GM11168 (cell line): Measurements from ENCODE around the gene CLEC19A.

Experiments
- in situ Hi-C: fragments of 300-500 bp; cut with MboI; formaldehyde crosslinking; loops from one replicate; pipeline ENCODE4 v1.12.0; 2022; ENCODE audit warnings: low sequenced_read_pairs; ENCODE audit not compliant: unreplicated experiment

Gene CLEC19A

DNA sequence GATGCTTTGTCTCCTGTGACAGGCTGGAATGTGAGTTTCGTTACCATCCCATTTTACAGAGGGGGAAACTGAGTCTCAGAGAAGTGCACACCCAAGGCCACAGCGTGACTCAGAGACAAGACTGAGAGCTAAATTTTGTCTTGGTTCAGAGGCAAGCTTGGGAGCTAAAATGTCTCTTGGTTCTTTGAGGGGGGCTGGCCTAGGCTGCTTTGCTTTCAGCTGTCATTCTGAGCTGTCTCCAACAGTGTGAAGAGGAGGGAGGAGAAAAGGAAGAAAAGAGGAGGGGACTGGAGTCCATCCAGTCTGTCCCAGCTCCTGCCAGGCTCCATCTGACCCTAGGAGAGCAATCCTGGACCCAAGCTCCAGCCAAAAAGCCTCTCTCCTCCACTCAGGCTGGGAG is at the start of gene CLEC19A:
CLEC19A (plus strand) TSS at position 301 of the 400 bp plus-strand sequence. CDS start 121 bp downstream, outside the sequence.
- in situ Hi-C loops: no loop called here

DNA sequence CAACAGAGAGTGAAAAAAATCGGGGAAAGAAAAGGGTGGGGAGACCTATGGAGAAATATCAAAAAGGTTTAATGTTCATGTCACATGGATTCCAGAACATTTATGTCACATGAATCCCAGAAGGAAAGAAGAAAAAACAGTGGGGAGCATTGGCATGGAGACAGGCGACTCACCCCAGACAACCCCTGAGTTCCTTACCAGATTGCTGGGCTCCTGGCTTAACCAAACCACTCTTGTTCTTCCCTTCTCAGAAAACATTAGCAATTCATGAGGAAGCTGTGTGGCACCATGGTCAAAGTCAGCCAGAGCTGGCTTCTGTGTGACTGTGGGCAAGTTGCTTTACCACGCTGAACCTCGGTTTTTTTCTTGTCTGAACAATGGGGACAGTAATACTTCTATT is 49.6 kb upstream of the CLEC19A start:
- in situ Hi-C loops: no loop called here

DNA sequence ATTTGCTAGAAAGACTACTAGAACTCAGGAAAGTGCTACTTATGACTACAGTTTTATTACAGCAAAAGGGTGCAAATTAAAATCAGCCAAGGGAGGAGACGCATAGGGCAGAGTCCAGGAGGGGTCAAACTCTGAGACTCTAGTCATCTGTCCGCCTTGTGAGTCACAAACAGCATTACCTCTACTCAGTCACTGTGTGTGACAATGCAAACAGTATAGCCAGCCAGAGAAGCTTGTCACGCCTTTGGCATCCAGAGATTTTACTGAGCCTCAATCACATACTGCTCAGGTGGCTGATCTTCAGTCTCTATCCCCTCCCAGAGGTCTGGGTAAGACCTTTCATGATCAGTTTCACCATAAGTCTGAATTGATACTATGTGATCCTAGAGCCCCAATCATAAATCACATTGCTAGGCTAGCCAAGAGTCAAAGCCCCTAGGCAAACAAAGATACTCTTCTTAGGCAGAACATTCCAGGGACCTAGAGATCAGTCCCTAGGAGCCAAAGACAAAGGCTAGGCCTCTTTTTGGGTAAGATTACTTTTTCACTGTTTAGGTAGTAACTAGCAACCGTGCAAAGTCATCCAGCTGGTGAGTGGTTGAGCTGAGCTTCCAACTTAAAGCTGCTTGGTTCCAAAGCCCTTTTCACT is 48.8 kb upstream of the CLEC19A start:
- in situ Hi-C loops: no loop called here

DNA sequence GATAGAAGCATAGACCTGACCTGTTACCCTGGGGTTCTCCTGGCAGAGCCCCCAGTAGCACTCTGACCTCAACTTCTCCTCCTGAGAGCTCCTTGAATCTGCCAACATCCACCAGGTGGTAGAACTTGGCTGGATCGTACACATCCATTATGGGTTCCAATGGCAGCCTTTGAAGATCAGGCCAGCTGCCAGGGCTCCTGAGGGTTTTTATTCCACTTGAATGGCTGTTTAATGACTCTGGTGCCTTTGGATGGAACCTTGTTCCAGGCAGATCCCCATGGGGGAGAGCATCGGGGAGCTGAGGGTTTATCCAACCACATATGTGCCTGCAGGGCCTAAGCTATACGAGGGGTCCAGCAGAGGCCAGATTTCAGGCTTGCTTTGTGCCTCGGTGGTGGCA is 47.1 kb upstream of the CLEC19A start:
- in situ Hi-C loops: no loop called here

DNA sequence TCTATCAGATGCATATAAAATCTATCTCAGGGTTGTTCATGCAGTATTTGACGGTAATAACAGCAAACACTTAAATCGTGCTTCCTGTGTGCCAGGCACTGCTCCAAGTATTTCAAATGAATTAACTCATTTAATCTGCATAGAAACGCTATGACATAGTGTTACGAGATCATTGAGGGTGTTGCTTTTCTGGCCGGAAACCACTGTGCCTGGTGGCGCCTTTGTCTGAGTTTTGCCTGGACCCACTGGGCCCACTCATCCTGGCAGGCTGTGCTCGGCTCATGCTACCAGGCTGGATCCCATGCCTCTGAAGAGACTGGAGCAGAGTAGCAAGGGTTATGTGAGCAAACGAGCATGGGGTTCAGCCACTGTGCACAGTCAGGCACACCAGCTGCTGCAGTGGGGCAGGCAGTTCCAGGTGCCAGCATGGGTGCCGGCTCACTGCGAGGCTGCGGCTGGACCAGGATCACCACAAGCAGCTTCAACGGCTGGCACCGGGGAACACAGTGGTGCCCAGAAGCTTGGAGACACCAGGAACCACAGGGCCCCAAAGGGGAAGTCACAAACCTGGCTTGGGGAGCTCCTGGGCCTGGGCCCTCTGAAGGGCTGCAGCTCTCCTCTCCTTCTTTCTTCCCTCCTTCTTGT is 45.9 kb upstream of the CLEC19A start:
- in situ Hi-C loops: no loop called here

DNA sequence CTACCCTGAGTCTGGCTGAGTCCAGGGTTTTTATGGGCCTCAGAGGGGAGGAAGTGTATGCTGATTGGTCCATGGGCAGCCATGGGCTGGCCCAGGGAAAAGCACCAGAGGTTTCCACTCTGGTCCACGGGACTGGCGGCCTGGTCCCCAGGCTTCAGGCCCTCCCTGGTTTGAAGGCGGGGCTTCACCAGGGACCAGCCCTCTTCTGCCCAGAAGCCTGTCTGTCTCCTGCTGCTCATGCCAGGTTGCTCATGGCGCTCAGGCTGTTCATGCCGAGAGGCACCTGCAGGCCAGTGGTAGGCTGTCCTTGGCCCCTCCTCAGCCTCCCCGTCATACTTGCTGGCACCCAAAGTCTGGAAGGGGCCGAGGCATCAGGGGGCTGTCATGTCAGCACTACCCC is 45.0 kb upstream of the CLEC19A start:
- in situ Hi-C loops: no loop called here

DNA sequence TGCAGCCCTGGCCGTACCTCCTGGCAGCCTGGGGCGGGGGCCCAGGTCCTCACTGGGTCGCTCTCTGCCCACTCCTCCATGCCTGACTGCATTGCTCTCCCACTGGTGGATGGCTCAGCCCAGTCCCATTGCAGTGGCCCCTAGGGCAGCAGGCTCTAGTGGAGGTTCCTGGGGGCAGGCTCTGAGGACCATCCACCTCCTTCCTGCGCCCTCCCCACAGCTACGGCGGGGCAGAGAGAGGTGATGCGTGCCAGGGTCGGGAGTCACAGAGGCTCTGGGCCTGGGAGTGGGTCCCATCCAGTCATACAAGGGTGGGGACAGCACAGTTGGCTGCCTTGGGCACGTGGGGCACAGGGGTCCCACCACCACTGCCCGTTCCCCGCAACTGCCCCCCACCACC is 44.0 kb upstream of the CLEC19A start:
- in situ Hi-C loops: no loop called here

DNA sequence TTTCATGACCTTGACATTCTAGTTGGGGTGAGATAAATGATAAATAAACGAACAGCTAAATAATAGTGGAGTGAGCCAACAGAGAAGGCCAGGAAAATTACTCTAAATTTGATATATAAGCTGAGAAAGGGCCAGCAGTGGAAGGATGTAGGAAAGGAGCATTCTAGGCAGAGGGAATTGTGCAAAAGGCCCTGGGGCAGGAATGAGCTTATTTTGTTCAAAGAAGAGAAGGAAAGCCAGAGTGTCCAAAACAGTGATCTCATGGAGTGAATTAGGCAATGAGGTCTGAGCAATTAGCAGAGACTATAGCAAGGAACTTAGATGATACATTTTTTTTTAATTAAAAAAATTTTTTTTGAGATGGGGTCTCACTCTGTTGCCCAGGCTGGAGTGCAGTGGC is 43.3 kb upstream of the CLEC19A start:
- in situ Hi-C loops: no loop called here

DNA sequence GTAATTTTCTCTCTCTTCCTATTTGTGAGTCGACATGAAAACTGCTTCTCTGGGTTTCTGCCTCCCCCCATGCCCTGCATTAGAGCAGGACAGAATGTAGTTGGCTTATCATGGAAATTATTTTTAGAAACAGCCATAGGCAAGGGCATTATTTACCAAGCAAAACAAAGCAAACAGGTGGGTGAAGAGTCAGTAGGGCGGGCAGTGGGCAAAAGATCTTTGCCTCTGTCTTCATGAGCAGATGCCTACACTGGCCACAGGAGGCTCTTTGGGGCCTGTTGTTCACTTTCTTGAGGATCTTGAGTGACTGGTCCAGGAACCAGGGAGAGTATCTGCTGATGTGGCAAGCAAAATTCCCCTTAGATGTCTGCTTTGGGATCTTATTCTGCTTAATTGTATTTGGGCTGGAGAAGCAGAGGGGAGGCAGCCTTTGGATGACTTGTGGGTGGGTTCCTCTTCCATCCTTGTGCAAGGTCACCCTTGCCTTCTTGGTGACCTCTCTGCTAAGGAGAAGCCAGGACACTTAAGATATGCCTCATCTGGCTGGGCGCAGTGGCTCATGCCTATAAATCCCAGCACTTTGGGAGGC is 42.5 kb upstream of the CLEC19A start:
- in situ Hi-C loops: no loop called here

DNA sequence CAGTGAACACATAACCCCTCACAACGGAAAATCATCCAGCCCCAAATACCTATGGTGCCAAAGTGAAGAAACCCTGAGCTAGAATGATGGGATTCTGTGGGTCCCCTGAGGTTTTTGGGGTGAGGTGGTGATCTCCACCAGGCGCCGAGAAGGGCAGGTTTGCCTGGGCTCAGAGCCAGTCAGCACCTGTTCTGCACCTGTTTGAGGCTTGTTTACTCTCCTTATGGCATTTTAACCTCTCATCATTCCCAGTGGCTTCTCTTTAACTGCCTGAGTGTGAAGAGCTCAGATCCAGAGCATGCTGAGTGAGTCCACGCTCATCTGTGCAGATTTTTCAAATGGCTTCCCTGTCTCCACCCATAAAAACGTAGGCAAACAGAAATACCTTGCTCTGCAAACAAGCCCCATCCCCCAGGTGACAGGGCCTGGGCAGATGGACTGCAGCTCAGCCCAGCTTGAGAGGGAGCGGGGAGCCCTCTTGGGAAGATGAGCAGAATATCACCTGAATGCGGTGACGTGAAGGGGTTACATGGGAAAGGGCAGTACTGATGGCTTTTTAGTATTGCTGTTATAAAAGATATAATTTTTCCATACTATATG is 40.1 kb upstream of the CLEC19A start:
- in situ Hi-C loops: no loop called here

DNA sequence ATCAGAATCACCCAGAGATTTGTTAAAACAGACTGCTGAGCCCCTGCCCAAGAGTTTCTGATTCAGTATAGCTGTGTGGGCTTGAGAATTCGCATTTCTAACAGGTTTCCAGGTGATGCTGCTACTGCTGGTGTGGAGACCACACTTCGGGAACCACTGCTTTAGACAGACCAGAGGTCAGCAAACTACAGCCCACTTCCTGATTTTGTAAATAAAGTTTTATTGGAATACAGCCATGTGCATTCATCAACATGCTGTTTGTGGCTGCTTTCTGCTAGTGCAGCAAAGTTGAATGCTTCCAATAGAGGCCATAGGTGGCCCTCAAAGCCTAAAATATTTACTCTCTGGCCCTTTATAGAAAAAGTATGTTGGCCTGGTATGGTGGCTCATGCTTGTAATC is 32.6 kb upstream of the CLEC19A start:
- in situ Hi-C loops: no loop called here

DNA sequence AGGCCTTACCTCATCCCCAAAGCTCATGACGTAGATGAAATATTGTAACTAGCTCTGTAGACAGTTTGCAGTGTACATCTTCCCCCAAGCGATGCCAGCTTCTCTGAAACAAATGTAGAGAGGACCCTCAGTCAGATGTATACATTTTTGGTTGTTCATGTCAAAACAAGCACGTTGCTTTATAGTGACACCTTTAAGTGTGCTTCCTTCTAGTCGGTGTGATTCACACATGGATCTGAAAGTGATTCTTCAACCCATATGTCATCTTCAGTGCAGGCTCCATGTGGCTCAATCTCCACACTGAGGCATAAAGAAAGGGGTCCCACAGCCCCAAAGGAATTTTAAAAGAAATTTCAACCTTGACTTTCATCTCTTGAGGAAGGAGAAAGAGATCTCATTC is 30.9 kb upstream of the CLEC19A start:
- in situ Hi-C loops: no loop called here

DNA sequence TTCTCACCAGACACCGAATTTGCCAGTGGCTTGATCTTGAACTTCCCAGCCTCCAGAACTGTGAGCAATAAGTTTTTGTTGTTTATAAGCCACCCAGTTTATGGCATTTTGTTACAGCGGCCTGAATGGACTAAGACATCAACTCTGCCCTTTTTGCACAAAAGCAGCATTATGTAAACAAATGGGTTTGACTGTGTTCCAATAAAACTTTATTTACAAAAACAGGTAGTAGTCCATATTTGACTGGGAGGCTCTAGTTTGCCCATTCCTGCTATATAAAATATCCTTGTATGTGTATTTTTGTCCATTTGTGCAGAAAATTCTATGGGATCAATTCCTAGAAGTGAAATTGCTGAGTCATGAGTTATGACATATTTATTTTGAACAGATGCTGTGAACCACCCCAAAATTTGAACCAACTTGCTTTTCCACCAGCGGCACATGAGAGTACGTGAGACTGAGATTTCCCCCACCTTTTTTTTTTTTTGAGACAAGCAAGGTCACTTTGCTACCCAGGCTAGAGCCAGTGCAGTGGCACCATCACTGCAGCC is 21.3 kb upstream of the CLEC19A start:
- in situ Hi-C loops: no loop called here

DNA sequence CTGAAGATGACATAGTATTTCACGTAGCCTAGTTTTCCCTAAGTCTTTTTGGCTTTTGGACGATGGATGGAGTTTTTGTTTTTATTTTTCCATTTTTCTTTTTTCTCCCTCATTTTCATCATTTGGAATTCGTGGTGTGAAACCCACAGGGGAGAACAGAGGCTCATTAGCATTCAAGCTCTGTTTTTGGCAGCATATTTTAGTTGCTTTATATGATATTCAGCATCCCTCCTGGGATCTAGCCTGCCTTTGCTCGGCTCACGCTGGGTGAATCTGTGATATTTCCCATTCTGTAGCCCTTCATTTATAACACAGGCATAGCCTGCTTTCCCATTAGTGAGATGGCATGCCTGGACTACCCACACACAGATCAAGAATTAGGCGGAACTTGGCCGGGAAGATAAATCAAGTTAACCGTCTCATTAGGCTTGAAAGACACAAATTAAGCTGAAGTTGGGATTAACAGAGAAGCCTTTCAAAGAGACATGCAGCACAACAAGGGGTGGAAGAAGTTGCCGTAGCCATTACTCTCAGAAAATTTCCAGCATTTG is 20.1 kb upstream of the CLEC19A start:
- in situ Hi-C loops: no loop called here

DNA sequence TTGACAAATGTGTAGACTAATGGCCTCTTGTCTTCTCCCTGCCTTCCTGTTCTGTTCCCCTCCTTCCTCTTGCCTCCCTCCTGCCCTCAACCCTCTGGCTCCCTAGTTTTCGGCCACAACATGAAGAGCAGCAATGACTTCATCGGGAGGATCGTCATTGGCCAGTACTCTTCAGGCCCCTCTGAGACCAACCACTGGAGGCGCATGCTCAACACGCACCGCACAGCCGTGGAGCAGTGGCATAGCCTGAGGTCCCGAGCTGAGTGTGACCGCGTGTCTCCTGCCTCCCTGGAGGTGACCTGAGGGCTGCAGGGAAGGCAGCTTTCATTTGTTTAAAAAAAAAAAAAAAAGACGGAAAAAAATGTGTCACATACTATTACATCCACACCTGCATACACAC is 18.8 kb upstream of the CLEC19A start:
- in situ Hi-C loops: no loop called here

DNA sequence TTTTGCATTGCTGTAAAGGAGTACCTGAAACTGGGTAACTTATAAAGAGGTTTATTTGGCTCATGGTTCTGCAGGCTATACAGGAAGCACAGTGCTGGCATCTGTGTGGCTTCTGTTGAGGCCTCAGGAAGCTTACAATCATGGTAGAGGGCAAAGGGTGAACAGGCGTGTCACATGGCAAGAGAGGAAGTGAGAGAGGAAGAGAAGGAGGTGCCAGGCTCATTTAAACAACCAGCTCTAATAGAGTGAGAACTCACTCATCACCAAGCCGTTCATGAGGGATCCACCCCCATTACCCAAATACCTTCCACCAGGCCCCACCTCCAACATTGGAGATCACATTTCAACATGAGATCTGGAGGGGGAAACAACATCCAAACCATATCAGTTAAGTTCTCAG is 16.4 kb upstream of the CLEC19A start:
- in situ Hi-C loops: no loop called here

DNA sequence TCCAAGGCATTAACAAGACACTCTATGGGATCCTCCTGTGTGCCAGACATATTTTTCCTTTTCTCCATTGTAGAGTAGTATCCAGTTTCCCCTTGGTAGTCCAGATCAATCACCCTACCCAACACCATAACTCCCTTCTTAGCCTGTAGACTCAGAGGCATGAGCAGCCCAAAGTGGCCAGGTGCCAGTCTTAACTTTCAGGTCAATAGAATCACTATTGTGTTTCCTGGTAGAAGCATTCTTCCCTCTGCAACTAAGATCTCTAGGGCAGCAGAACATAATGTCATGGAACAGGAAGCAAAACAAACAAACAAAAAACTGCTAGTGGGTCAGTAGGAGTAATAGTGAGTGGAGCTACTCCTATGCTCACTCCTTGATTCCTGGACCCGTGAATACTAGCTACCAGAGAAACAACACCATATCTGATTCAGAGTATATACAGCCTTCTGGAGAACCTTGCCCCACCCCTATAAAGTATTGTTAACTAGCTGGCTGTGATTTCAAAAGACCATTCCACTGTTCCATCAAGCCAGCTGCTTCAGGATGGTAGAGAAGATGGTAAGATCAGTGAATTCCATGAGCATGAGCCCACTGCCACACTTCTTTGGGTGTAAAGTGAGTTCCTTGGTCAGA is 11.2 kb upstream of the CLEC19A start:
- in situ Hi-C loops: no loop called here

DNA sequence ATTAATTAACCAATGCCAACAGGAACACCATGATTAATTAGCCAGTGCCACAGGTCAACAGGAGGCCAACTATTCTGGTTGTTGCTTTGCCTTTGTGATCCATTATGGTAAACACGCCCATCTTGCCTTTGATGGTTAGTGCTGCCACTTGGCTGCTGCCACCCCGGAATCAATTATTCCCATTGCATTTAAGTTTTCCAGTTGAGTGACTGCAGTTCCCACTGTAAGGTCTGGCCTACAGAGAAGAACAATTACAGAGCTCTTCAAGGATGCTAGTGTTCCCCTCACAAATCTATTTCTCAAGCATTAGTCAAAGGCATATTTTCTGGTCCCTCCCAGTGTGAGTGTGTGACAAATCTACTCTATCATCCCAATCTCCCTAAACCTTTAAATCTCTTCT is 7.1 kb upstream of the CLEC19A start:
- in situ Hi-C loops: no loop called here

DNA sequence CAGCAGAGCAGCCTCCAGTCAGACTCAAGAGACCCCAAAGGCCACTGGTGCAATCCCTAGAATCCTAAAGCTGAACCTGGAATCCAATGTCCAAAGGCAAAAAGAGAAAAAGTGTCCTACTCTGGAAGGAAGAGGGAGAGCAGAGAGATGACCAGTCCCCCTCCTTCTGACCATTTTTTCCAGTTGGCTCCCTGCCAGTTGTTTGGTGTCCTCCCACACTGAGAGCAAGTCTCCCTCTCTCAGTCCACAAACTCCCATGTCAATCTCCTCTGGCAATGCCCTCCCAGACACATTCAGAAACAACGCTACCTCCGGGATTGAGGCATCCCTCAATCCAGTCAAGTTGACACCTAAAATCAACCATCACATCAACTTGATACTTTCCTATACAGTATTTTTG is 4.3 kb upstream of the CLEC19A start:
- in situ Hi-C loops: no loop called here

DNA sequence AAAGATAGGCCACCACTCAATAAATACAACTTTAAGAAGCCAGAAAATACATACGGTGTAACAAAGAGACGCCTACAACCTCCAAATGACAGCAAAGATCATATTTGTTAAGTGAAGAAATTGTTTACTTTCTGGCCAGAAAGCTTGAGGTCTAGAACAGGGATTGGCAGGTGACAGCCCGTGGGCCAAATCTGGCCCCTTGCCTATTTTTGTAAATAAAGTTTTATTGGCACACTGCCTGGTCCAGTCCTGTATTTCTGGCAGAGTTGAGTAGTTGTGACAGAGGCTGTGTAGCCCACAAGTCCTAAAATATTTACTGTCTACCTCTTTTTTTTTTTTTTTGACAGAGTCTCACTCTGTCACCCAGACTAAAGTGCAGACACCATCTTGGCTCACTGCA is 3.4 kb upstream of the CLEC19A start:
- in situ Hi-C loops: no loop called here

DNA sequence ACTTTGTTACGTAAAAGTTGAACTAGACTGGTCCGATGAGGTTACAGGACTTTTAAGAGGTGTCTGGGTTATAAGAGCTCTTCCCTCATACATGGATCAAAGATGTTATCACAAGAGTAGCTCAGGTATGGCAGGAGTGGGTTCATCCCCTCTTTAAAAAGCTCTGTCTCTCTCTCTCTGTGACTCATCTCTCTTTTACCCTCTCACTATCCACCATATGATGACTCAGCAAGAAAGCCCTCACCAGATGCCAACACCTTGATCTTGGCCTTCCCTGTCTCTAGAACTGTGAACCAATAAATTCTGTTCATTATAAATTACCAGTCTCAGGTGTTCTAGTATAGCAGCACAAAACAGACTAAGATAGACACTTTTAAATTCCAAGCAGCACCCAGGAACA is 1.9 kb upstream of the CLEC19A start:
- in situ Hi-C loops: no loop called here
